GM19397 (cell line): Measurements from ENCODE around the gene C17orf50.

ENCODE experiments used
- ATAC-seq: cut with Tn5 transposase; IDR thresholded peaks from one replicate; pipeline ENCODE4 v1.9.1; 2021; ENCODE audit warnings: mild to moderate bottlenecking, moderate library complexity; ENCODE audit not compliant: unreplicated experiment

The C17orf50 gene

DNA sequence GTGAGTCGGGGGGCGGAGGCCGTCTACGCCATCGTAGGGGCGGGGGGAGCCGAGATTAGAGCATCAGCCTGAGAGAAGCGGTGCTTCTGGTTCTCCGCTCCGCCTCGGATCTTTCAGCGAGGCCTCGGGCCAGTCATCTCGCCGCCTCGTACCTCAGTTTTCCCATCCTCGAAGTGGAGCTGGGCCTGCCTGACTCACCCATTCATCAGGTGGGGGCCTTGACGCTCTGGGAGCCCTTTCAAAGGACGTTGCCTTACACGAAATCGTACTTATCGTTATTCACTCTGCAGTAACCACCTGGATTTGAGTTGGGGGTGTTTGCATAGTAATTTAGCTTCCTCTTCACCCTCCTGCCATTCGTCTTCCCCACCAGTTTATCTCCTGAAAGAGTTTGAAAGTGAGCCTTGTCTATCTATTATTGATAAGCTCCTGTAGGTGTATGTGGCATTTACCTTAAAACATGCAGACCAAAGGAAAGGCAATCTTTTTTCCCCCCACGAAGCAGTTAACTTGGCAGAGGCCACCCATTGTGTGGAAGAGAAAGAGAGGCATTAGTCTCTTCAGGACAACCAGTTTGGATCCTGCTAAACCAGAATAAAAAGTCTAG lies 49.3 kb downstream of the C17orf50 start:
- ATAC-seq, result no peak

DNA sequence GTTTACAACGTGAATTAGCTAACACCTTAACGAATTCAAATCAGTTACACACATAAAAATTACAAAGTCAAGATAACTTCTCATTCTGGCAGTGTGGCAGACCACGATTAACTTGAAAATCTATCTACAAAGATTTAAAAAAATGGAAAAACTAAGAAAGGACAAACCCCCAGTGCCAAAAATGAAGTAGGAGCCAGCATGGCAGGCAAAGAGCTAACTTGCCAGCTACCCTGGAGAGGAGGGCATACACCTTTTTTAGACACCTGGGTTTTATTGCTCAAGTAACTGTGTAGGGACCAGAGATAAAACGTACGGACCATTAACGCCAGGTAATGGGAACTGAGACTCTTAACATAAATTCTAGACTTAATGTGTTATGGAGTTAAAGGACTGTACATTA lies 51.1 kb downstream of the C17orf50 start:
- no peak for ATAC-seq

DNA sequence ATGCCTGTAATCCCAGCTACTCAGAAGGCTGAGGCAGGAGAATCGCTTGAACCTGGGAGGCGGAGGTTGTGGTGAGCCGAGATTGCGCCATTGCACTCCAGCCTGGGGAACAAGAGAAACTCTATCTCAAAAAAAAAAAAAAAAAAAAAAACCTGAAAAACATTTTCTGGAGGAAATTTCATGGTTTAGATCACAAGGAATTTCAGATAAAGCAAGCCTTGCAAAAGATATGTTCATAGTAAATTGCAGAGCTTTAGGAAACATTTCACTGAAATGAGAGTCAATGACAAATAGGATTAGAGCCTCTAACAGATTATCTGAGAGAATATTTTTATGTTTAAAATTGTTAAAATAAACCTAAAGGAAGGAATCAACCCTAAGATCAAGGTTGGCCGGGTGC lies 51.8 kb downstream of the C17orf50 start:
- ATAC-seq, result no peak
